NCI-H82 (cell line): ENCODE data around the gene PTPRN2.
"Not testable (repeated sequence)": the region's sequence is repeated elsewhere in the genome, so short reads cannot be mapped to it uniquely, and the experiment has no call there.

Source experiments
- DNase-seq: peaks from one replicate; lab custom pipeline; 2025; lab: John Stamatoyannopoulos, UW

PTPRN2 gene

DNA sequence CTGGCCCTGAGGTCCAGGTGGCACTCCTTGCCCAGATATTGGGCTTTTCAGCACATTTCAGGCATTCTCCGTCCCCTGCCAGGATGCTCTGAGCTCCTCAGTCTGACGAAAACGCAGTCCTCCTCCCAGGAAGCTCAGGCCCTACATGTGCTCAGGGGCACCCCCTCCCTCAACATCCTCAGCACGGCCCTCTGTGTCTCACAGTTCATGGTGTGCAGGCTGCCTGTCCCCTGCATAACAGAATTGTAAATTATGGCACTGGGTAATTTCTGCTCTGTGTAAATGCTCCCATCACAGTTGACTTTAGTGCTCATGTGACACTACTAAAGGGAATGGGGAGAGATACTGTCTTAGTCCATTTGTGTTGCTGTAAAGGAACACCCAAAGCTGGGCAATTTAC is 687.1 kb downstream of the PTPRN2 start:
- no peak for DNase-seq

DNA sequence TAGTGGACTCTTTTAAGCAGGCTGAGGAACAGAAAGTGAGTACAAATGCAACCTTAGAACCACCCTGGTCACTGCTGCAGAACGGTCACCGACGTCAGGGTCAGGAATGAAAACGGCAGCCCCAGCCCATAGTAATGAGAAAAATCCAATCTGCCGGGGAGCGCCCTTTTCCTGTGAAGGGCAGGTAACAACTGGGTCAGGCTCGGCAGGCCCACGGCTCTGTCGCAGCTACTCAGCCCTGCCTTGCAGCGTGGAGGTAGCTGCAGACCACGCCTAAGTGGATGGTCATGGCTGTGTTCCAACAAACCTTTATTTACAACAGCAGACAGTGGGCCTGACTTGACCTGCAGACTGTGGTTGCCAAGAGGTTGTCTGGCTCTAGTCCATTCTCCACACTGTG is 687.6 kb downstream of the PTPRN2 start:
- no peak for DNase-seq

DNA sequence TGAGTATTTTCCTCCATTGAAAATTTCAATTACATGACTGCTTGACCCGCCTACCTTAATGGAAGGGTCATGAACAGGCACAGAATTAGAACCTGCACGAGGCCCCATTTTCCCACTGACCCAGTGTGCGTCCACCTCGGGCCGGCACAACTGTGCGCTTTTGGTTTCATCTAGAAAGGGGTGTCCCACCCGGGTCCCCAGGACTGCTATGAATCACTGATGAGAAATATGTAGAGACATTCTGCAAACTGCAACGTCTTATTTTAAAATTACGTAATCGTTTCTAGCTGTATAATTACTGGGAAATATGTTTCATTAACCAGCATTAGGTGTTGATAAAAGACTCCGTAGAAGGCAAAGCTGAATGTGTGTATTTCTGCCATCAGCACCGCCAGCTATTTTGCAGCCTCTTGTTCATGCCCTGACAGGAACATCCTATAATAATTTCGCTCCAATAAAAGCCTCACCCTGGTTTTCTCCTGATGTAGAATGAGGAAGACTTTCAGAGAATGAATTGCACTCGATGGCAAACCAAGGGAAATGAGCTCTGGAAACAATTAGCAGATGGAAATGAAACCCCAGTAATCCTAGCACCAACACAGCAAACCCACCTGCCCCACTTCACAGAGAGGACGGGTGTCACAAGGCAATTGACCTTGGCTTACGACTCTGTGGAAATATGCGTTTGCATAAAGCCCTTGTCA is 688.7 kb downstream of the PTPRN2 start:
- DNase-seq = no peak

DNA sequence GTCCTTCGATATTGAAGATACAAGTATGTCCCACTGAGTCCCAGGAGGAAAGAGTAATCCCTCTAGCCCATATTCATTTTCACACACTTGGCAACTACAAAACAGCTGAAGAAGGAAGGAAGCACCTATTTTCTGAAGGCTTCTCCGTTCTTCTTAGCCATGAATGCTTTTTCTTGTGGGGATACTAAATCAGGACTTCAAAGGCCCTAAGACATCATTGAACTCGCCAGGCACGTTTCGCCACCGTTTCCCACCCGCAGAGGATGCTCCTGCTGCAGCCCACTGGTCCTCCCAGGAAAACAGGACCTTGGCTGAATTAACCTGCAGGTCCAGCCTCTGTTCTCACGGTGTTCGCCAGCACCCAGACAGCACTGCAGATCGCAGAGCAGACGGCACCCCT is 689.4 kb downstream of the PTPRN2 start:
- DNase-seq = no peak

DNA sequence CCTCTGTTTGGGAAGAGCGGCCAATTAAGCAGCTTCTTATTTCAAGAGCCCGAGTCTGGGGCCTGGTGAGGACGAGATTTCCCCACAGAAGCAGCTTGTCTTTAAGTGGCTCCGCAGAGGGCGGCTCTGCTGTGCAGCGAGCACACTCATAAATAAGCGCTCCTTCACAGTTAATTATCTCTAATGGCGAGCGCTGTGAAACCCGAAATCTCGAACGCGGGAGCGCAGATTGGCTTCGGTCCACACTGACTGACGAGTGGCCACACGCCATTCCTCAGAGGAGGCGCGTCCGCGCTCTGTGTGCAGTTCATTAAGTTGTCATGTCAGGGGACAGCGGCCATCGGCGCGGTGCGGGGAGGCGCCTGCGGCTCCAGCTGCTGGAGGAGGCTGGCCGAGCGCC is 689.9 kb downstream of the PTPRN2 start:
- no peak for DNase-seq

DNA sequence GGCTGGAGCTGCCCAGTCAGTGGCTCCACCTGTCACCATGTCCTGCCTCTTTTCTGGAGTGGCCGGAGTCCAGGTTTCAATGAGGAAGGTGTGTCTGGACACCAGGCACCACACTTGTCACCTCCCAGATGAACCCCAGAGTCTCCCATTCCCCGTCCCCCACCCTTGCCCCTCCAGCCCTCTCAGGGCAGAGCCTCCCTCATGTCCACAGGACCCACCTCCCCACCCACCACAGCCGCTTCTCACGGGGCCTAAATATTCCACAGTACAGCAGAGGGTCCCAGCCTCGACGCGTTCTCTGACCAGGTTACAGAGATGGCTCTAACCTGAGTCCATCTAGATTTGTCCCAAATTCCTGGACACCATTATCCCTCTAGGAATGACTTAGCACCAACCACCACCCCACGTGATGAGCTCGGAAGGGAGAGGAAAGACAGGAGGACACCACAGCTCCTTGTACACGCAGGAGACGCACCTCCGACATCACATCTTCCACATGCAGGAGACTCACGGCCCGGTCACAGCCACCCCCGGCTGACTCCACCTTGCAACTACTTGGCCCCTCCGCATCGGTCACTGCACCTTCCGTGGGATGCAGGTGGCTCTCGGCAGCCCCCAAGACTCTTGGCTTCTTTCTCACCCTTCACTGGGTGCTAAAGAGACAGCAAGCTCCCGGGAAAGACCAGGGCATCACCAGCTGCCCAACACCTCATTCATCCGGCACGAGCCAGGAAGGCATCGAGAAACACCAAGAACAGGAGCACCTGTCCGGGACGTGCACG is 690.7 kb downstream of the PTPRN2 start:
- DNase-seq = no peak

DNA sequence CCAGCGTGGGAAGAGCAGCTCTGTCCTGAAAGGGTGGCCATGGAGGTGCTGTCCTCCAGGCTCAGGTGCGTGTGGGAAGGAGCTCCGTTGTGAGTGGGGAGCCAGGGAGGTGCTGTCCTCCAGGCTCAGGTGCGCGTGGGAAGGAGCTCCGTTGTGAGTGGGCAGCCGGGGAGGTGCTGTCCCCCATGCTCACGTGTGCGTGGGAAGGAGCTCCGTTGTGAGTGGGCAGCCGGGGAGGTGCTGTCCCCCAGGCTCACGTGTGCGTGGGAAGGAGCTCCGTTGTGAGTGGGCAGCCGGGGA is 691.3 kb downstream of the PTPRN2 start:
- not testable (repeated sequence) for DNase-seq

DNA sequence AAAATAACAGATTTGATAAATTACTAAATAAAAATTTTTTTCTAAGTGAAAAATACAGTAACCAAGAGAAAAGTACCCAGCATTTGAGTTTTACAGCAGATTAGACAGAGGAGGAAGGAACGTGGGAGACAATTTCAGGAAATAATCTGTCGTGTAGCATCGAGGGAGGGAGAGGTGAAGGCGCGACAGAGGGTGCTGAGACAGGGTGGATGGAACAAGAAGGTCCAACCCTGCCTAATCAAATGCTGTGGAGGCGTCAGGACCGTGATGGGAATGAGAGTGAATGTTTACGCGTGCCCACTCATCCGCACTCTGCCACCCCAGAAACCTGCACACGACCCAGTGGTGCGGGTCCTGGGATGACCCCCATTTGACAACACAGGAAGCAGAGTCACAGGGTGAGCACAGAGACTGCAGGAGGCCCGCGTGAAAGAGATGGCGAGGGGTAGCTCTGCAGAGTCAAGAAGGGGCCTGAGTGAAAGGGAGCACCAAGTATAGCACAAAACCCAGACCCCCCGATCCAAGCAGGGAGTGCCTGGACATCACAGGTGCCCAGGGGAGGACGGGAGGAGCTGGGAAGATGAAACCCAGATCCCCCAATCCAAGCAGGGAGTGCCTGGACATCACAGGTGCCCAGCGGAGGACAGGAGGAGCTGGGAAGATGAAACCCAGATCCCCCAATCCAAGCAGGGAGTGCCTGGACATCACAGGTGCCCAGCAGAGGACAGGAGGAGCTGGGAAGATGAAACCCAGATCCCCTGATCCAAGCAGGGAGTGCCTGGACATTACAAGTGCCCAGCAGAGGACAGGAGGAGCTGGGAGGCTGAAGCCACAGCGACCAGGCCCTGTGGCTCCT is 691.9 kb downstream of the PTPRN2 start:
- no peak for DNase-seq

DNA sequence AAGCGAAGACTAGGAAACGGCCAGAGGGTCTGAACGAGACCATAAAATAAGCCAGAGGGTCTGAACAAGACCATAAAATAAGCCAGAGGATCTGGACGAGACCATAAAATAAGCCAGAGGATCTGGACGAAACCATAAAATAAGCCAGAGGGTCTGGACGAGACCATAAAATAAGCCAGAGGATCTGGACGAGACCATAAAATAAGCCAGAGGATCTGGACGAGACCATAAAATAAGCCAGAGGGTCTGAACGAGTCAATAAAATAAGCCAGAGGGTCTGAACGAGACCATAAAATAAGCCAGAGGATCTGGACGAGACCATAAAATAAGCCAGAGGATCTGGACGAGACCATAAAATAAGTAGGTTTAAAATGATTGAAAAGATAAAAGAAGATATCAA is 692.5 kb downstream of the PTPRN2 start:
- DNase-seq = not testable (repeated sequence)

DNA sequence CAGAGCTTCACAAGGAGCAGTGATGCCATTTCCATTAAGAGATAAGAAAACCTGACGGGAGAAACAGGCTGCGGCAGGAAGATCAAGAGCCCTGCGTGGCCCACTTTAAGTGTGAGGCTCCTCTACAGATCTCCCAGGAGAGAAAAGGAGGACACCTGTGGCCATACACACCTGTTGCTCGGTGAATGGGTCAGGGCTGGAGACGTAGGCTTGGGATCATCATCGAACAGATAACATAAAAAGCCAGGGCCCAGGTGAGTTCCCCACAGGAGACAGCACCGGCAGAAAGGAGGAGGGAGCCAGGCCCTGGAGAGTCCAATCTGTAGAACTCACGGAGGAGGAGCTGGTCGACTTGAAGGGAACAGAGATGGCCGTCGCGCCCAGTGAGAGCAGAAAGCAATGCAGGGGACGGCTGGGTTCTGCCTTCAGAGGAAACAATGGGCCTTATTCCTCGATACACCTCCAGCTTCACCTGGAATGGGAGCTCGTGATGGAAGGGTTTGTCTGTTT is 694.0 kb downstream of the PTPRN2 start:
- DNase-seq = no peak

DNA sequence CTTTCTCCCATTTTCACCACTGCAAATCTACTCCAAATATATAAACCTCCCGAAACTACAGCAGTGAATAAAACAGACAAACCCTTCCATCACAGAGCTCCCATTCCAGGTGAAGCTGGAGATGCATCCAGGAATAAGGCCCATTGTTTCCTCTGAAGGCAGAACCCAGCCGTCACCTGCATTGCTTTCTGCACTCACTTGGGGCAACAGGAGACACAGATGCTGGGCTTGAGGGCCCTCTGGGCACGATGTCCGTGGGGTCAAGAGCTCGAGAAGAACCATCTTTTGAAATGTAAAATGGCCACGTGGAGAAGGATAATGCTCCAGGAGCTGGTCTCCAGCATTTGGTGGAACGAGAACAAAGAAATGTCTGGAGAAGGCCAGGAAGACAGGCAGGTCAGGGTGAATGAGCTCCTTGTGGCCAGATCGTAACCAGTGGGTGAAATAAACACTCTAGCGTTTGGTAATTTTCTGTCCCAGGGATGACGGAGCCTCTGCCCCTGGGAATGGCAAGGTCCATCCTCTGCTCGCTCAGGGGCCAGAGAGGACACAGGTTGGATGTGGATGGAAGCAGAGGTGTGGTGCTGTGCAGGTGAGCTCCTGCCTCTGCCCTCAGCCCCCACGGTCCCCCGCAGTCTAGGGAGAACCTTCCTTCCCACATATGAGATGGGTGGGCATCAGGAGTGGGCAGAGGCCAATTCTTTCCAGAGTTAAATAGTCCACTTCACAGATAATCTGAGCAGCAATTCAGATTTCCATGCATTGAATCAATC is 694.7 kb downstream of the PTPRN2 start:
- no peak for DNase-seq

DNA sequence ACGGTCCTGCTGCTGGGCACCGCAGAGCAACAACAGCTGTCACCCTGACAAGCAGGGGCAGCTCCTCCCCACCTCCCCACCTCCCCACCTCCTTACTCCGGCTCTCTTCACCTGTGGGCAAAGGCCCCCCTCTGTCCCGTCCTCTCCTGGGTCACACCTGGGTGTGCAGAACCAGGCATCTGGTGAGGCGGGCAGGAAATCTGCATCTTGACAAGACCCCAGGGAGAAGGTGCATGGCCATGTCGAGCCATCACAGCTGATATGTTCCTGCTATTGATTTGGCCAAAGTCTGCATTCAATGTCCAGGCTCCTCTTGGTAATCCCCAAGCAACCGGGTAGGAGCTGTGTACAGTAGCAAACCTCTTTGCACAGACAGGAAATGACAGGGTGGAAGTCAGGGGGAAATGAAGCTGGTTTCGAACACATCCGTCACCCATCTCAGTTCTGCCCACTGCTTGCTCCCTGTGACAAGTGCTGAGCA is 696.7 kb downstream of the PTPRN2 start:
- no peak for DNase-seq

DNA sequence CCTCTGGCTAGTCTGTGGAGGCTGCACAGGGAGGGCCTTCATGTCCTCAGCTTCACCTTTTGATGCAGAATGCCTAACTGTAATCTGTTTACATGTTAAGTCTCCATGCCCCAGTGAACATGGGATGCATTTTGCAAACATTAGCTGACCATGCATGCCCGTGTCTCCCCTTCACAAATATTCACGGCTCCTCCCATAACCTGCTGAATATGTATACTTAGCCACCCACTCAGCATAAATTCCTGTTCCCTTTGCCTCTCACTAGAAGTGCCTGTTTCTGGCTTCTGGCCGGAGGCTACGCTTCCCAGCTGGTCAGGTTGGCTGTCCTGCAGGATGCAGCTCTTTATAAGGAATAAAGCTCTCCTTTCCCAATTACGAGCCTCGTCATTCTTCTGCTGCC is 698.1 kb downstream of the PTPRN2 start:
- no peak for DNase-seq

DNA sequence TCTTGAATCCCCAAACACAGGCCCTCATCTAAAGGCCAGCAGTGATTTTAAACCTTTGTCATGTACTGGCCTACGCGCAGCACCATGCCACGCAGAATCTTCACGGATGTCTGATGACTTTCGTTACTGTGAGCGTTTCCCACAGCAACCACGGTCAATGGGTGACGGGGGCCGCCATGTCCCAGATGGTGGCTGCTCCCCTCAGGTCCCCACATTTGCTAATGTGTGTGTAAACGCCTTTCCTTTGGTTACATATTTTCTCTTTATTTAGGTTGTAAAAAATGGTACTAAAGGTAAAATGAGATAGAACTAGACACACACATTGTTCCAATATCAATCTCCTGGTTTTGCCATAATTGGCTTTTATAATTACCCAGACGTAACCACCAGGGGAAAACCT is 699.0 kb downstream of the PTPRN2 start:
- DNase-seq = no peak

DNA sequence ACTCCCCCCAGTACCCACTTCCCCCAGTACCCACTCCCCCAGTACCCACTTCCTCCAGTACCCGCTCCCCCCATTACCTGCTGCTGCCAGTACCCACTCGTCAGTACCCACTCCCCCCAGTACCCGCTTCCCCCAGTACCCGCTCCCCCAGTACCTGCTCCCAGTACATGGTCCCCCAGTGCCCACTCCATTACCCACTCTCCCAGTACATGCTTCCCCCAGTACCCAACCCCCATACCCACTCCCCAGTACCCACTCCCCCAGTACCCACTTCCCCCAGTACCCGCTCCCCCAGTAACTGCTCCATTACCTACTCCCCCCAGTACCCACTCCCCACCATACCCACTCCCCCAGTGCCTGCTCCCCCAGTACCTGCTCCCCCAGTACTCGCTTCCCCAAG is 700.2 kb downstream of the PTPRN2 start:
- DNase-seq = no peak

DNA sequence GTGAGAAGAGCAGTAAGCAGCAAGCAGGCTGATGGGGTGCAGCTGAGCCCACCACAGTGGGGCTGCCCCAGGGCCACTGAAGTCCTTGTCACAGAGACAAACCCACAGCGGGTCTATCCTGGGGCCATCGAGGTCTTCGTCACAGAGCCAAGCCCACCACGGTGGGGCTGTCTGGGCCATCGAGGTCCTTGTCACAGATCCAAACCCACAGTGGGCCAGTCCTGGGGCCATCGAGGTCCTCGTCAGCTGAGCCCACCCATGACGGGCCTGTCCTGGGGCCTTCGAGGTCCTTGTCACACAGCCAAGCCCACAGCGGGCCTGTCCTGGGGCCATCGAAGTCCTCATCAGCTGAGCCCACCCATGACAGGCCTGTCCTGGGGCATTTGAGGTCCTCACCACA is 700.9 kb downstream of the PTPRN2 start:
- DNase-seq = no peak

DNA sequence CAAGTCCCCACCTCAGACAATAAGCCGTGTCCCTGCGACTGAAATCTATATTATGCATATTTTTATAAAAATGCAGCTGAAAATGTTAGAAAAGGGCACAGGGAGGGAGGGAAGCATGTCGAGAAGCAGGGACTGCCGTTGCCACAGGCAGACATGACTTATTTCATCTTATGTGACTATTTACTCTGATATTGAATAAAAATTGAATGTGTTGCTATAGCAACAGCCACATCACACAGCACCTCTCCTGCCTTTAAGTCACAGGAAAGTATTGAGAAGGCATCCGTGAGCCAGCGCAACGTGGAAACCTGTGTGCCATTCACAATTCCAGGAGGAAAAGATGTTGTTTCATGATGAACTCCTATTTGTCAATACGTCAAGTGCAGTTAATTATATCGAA is 701.4 kb downstream of the PTPRN2 start:
- DNase-seq = no peak

DNA sequence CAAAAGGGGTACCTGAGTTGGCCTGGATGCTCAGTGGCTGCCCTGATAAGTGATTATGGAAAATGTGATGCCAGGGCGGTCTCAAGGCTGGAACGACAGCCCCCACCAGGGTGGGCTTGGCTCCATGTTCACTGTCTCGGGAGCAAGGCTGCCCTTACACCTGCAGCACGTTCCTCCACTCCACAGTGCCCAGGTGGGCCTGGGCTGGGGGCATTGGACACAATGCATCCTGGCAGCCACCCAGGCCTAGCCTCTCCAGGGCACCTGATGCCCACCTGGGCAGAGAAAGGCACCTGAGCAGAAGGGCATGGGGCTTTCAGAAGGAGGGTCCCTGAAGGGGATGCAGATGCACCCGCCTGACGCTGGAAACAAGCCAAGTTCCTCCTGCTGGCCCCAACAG is 702.5 kb downstream of the PTPRN2 start:
- no peak for DNase-seq

DNA sequence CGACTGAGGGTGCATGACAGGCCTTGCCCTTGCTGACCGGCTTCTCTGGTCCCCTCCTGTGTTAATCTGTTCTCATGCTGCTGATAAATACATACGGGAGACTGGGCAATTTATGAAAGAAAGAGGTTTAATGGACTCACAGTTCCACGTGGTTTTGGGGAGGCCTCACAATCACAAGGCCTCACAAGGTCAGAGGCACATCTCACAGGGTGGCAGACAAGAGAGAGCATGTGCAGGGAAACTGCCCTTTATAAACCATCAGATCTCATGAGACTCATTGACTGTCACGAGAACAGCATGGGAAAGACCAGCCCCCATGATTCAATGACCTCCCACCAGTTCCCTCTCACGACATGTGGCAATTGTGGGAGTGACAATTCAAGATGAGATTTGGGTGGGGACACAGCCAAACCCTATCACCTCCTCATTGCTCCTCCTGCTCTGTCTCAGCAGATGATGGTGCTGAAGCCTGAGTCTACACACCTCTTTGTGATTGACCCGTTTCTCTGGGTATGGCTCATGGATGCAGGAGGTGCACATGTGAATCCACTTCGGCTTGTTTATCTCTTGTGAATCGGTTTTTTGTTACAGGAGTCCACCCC is 703.1 kb downstream of the PTPRN2 start:
- no peak for DNase-seq

DNA sequence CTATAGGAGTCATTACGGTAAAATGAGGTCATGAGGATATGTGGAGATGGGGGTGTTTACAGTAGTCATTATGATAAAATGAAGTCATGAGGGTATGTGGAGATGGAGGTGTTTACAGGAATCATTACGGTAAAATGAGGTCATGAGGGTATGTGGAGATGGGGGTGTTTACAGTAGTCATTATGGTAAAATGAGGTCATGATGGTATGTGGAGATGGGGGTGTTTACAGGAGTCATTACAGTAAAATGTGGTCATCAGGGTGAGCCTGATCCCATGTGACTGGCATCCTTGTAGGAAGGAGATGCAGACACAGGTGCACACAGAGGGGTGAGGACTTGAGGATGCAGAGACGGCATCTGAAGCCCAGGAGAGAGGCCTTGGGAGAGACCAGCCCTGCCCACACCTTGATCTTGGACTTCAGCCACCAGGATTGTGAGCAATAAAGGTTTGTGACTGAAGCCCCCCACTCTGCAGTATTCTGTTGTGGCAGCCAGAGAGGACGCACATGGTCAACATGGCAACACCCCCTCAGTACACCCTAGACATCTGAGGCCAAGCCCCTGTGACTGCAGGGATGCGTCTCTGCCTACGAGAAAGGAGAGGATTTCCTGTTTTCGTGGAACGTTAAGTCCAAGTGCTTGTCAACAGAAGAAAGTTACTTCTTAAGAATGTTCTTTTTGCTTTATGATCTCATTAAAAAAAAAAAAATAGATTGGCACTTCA is 706.4 kb downstream of the PTPRN2 start:
- no peak for DNase-seq

DNA sequence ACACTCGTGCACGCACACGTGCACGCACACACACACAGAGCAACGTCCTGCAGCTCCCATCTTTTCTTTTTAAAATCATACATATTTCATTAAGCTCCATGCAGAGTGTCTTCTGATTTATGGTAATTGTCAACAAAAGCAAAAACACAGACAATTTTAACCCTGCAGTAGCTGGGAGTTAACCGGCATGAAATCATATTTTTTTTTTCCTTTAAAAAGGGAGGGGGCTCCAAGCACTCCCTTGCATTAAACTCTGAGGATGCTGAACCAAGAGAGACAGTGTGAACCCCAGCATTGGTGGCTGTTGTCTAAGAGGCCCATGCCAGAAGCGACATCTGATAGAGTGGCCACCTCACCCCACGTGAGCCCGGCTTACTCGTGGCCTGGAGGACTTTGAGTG is 708.2 kb downstream of the PTPRN2 start:
- no peak for DNase-seq
